ENCODE results near the gene PRM1.
A peak's percentile ranks its signal among the peaks of the same experiment; 100 is the strongest.

PRM1 gene

GRCh38 chr16:11256661-11257130, 24.4 kb downstream of the PRM1 start:
- Histone ChIP-seq H3K9me3 (ENCODE audit: control insufficient read depth, insufficient read depth, low read length) (no peaks in the 10 kb centered on the region), H3F3A (ENCODE audit: control insufficient read depth, insufficient read depth) (peaks cover 16% of the 10 kb centered on the region), H4K20me1 (ENCODE audit: control insufficient read depth, insufficient read depth, low read depth, low read length) (peaks cover 12% of the 10 kb centered on the region), H3K4me2 (ENCODE audit: low read length) (peak overlapping the region; percentile 84), H3K36me3 (ENCODE audit: control insufficient read depth, low read length) (peaks cover 39% of the 10 kb centered on the region), H3K27ac (ENCODE audit: low read depth, low read length) (no peak overlapping the region), H3K27me3 (ENCODE audit: control insufficient read depth, low read length) (peaks cover 18% of the 10 kb centered on the region), H3K9me2 (replicated peaks; ENCODE audit: control insufficient read depth, low read length) (no peaks in the 10 kb centered on the region), H3K4me3 (ENCODE audit: low read length) (peak overlapping the region; percentile 78), H3K4me1 (ENCODE audit: control insufficient read depth, low read length) (peaks cover 59% of the 10 kb centered on the region), H3K79me2 (ENCODE audit: control insufficient read depth, low read length) (peaks cover 37% of the 10 kb centered on the region)
- TF ChIP-seq EZH2phosphoT487 (IDR thresholded peaks at IDR 0.05; ENCODE audit: borderline replicate concordance, low read length), result no peak

- H3K4me1 ChIP-seq (ENCODE audit: control insufficient read depth, low read length), result peaks cover 59% of the 10 kb centered on the region
- peaks cover 40% of the 10 kb centered on the region for H3K36me3 ChIP-seq (ENCODE audit: control insufficient read depth, low read length)
- peaks cover 18% of the 10 kb centered on the region for H3K27me3 ChIP-seq (ENCODE audit: control insufficient read depth, low read length)
- peak within 1 kb of the TSS; percentile 58 for H3K27ac ChIP-seq (ENCODE audit: low read depth, low read length)
- peaks cover 21% of the 10 kb centered on the region for H3F3A ChIP-seq (ENCODE audit: control insufficient read depth, insufficient read depth)
- no peaks in the 10 kb centered on the region for H3K9me2 ChIP-seq (replicated peaks; ENCODE audit: control insufficient read depth, low read length)
- no peaks in the 10 kb centered on the region for H3K9me3 ChIP-seq (ENCODE audit: control insufficient read depth, insufficient read depth, low read length)
- peak within 1 kb of the TSS; percentile 98 for H3K4me2 ChIP-seq (ENCODE audit: low read length)
- H3K4me3 ChIP-seq (ENCODE audit: low read length), result peak within 1 kb of the TSS; percentile 78
- peak; percentile 90 for TF ChIP-seq CTCF (IDR thresholded peaks at IDR 0.05; ENCODE audit: low read depth, low read length, poor library complexity, severe bottlenecking)
- no peak for TF ChIP-seq EZH2phosphoT487 (IDR thresholded peaks at IDR 0.05; ENCODE audit: borderline replicate concordance, low read length)
- peaks cover 37% of the 10 kb centered on the region for H3K79me2 ChIP-seq (ENCODE audit: control insufficient read depth, low read length)
- H4K20me1 ChIP-seq (ENCODE audit: control insufficient read depth, insufficient read depth, low read depth, low read length), result peaks cover 12% of the 10 kb centered on the region
Measured at GRCh38 chr16:11255737-11256660, 25.1 kb downstream of the PRM1 start, which contains the start of gene SOCS1. TSS of gene SOCS1 (minus strand) at chr16:11256204. CDS start at chr16:11255478, 726 bp downstream.

GRCh38 chr16:11254913-11255736, 26.0 kb downstream of the PRM1 start:
- Histone ChIP-seq H3K4me1 (ENCODE audit: control insufficient read depth, low read length) (peaks cover 59% of the 10 kb centered on the region), H3K9me3 (ENCODE audit: control insufficient read depth, insufficient read depth, low read length) (no peaks in the 10 kb centered on the region), H3K79me2 (ENCODE audit: control insufficient read depth, low read length) (peaks cover 37% of the 10 kb centered on the region), H3F3A (ENCODE audit: control insufficient read depth, insufficient read depth) (peaks cover 24% of the 10 kb centered on the region), H3K27me3 (ENCODE audit: control insufficient read depth, low read length) (peaks cover 18% of the 10 kb centered on the region), H3K4me3 (ENCODE audit: low read length) (peak overlapping the region; percentile 78), H3K36me3 (ENCODE audit: control insufficient read depth, low read length) (peaks cover 40% of the 10 kb centered on the region), H3K27ac (ENCODE audit: low read depth, low read length) (peak overlapping the region; percentile 58), H3K4me2 (ENCODE audit: low read length) (peak overlapping the region; percentile 98), H3K9me2 (replicated peaks; ENCODE audit: control insufficient read depth, low read length) (no peaks in the 10 kb centered on the region), H4K20me1 (ENCODE audit: control insufficient read depth, insufficient read depth, low read depth, low read length) (peaks cover 12% of the 10 kb centered on the region)
- TF ChIP-seq EZH2phosphoT487 (IDR thresholded peaks at IDR 0.05; ENCODE audit: borderline replicate concordance, low read length) (no peak), CTCF (IDR thresholded peaks at IDR 0.05; ENCODE audit: low read depth, low read length, poor library complexity, severe bottlenecking) (peak; percentile 52)

Measured in DOHH2 (cell line).